Stomach (tissue), 9 donors: ENCODE measurements around the gene PNMA8B. TPM values are rescaled to one million over a fixed set of nuclear protein-coding genes. Genes with fewer than 3 reads are reported as not detected.
A peak's percentile ranks its signal among the peaks of the same experiment; 100 is the strongest.

Experiments used
- DNase-seq, 2 donors: peaks; one replicate each; pipeline versions ENCODE4 v3.0.0 to v3.0.0-alpha.2; 2013 to 2019
- H3K27ac ChIP-seq, 5 donors: fragments of 200-600 bp in 4 of 5; sonication (generic) in 4 of 5; one replicate each; pipeline ENCODE4 v1.5.1; 2013 to 2019; ENCODE audit warnings: mild to moderate bottlenecking in 1 of 5, moderate library complexity in 1 of 5
- H3K27me3 ChIP-seq, 3 donors: fragments of 200-600 bp; sonication (generic); one replicate each; pipeline ENCODE4 v1.5.1; 2017 to 2019; ENCODE audit warnings: mixed run types in 1 of 3
- H3K36me3 ChIP-seq, 4 donors: fragments of 200-600 bp; sonication (generic); 1 replicate in 3 of 4; 2 replicates in 1 of 4; pipeline ENCODE4 v1.5.1; 2016 to 2019
- H3K4me1 ChIP-seq, 4 donors: fragments of 200-600 bp; sonication (generic); one replicate each; pipeline ENCODE4 v1.5.1; 2016 to 2019
- H3K4me3 ChIP-seq, 4 donors: fragments of 200-600 bp; sonication (generic) in 3 of 4; one replicate each; pipeline ENCODE4 v1.5.1; 2016 to 2019; ENCODE audit warnings: mild to moderate bottlenecking in 1 of 4
- H3K9me3 ChIP-seq, 4 donors: fragments of 200-600 bp; sonication (generic); one replicate each; pipeline ENCODE4 v1.5.1; 2016 to 2019
- EP300 ChIP-seq: sonication (generic); formaldehyde crosslinking; IDR thresholded peaks from one replicate; pipeline ENCODE4 v1.6.1; 2017; ENCODE audit warnings: antibody characterized with exemption
- POLR2A ChIP-seq, 4 donors: fragments of 450-650 bp; IDR thresholded peaks; one replicate each; pipeline ENCODE4 v1.6.1; 2016; ENCODE audit warnings: antibody characterized with exemption in 4 of 4, control low read depth in 2 of 4, mild to moderate bottlenecking in 1 of 4, moderate library complexity in 1 of 4
- POLR2AphosphoS5 ChIP-seq, 3 donors: sonication (generic); formaldehyde crosslinking; IDR thresholded peaks; one replicate each; pipeline ENCODE4 v1.6.1; 2016; ENCODE audit warnings: antibody characterized with exemption in 3 of 3
- WGBS, 5 donors: extraction: QIAGEN DNeasy Blood & Tissue Kit in 3 of 5; methylation state at CpG; one replicate each; pipeline versions ENCODE4 v1.1.5 to v1.1.7; 2013 to 2018; 5-methylcytosine and 5-hydroxymethylcytosine counted together
- intact Hi-C: fragments of 100-400 bp; cut with DNase I; formaldehyde crosslinking; loops from one replicate; pipeline ENCODE4 v1.15.1; 2023; ENCODE audit warnings: low total_unique reads
- polyA plus RNA-seq, 3 donors: library from polyadenylated mRNA; stranded (reverse); fragments of 200-250 nt; gene quantifications; one replicate each; pipeline ENCODE4 v1.2.3, GENCODE V29; 2013
- total RNA-seq, 5 donors: library from RNA; depleted of rRNA; stranded (reverse); fragments of >200 nt; gene quantifications; one replicate each; pipeline versions ENCODE4 v1.1.0 to v1.2.3, GENCODE V29; 2014 to 2016
- TF ChIP-seq, protein P1 (sequence below), 7 experiments: fragments of 450-650 bp in 4 of 7; fragments of 200-600 bp in 3 of 7; sonication (generic) in 3 of 7; IDR thresholded peaks; one replicate each; pipeline ENCODE4 v1.5.1; 2016 to 2019; ENCODE audit warnings: antibody characterized with exemption in 7 of 7, control low read depth in 2 of 7, mild to moderate bottlenecking in 1 of 7
- donor health status: healthy with polysubstance abuse.
- donor health status: Bipolar disorder and iron deficiency.
- donor health status: healthy.

The PNMA8B gene
- total and polyA plus RNA-seq, 8 donors, result under 0.01 to 4.1 (median 0.76) TPM; not detected in 1

DNA sequence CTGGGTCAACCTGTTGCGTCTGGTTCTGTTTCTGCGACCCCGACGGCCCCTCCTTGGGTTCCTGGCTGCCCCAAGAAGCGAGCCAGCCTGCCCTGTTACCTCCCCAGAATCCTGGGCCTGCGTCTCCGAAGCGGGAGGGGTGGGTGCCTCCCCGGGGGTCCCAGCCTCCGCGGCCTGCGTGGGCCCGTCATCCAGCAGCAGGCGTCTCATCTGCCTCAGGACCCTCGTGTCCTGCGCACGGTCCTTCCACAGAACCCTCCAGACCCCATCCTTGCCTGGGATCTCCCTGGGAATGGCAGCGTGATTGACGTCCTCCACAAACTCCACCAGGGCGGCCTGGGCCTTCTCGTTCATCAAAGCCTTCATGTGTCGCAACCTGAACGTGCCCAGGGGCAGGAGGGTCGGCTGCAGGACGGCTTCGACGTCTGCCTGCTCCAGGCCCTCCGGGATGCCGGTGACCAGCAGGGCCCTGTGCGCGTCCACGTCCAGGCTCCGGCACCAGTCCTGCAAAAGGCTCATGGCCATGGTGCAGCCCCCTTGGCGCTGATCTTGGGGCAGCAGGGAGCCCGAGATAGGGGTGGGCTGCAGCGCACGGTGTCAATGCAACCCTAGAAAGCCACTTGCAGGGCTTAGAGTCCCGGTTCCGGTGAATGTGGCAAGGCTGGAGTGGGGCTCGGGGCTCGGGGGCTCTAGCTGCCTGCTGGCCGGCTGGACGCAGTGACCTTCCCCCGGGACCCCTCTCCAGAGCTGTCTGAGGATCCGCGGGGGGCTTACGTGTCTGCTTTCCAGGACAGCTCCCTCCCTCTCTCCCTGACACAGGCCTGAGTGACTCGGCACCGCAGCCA is 504 bp downstream of the PNMA8B start:
- no peak for DNase-seq
- WGBS, 5 donors, result 36 to 72% (median 54%) methylated on average over 24 to 49 of the region's 49 CpGs
- Histone ChIP-seq H3K4me3 (peak overlapping the region; percentile 29 to 42 (median 38)), H3K36me3 (no peaks in the 10 kb centered on the region), H3K9me3 (no peaks in the 10 kb centered on the region), H3K4me1 (peaks cover 18 to 40% (median 36%) of the 10 kb centered on the region in 4 donors), H3K27me3 (peaks cover 3 to 57% (median 42%) of the 10 kb centered on the region in 3 donors), H3K27ac (peak overlapping the region in 1 of 5 donors; percentile 19)
- intact Hi-C loops, result loop anchor here (5.0 kb wide), 1 partner anchor 218 kb away; no protein-coding TSS in a partner anchor
- TF ChIP-seq, protein P1, sequence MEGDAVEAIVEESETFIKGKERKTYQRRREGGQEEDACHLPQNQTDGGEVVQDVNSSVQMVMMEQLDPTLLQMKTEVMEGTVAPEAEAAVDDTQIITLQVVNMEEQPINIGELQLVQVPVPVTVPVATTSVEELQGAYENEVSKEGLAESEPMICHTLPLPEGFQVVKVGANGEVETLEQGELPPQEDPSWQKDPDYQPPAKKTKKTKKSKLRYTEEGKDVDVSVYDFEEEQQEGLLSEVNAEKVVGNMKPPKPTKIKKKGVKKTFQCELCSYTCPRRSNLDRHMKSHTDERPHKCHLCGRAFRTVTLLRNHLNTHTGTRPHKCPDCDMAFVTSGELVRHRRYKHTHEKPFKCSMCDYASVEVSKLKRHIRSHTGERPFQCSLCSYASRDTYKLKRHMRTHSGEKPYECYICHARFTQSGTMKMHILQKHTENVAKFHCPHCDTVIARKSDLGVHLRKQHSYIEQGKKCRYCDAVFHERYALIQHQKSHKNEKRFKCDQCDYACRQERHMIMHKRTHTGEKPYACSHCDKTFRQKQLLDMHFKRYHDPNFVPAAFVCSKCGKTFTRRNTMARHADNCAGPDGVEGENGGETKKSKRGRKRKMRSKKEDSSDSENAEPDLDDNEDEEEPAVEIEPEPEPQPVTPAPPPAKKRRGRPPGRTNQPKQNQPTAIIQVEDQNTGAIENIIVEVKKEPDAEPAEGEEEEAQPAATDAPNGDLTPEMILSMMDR (IDR thresholded peaks at IDR 0.05), result no peak
- no peak for TF ChIP-seq POLR2A (IDR thresholded peaks at IDR 0.05)
- TF ChIP-seq POLR2AphosphoS5 (IDR thresholded peaks at IDR 0.05), result no peak
- no peak for TF ChIP-seq EP300

DNA sequence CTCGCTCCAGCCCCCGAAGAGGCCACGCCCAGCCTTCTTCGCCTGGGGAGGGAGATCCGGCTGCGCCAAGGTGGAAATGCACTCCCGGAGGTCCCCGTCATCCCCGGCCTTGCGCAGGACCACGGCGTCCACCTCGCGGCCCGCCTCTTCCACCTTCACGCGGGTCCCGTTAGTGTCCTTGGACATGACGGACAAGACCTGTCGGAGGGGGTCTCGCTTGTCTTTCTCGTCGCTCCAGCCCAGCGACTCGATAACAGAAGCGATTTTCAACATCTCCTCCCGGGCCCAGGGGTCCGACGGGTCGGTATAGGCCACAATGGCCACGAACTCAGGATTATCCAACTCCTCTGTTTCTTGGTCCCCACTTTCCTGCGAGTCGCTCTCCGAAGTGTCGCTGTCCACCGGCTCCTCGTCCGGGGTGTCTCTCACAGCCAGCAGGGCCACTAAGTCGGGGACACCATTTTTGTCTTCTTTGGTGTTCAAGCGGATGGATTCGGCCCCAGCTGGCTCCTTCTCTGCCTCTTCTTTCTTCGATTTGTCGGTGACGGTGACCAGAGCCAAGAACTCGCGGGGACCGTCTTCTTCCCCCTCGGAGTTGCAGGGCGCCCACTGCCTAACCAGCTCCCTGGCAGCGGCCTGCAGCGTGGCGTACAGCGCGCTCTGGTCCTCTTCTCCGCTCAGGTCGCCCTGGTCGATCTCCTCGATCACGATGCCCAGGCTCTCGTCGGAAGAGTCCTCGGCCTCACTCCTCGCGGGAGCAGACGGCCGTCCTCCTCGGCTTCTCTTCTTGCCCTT is 1.3 kb downstream of the PNMA8B start:
- Histone ChIP-seq H3K27ac (no peak overlapping the region), H3K9me3 (no peaks in the 10 kb centered on the region), H3K4me3 (peak overlapping the region; percentile 40 to 48 (median 42)), H3K4me1 (peaks cover 27 to 49% (median 44%) of the 10 kb centered on the region in 4 donors), H3K27me3 (peaks cover 3 to 65% (median 49%) of the 10 kb centered on the region in 3 donors), H3K36me3 (no peaks in the 10 kb centered on the region)
- intact Hi-C loops, result loop anchor here (5.0 kb wide), 1 partner anchor 217 kb away; no protein-coding TSS in a partner anchor
- 54 to 86% (median 78%) methylated on average over 65 to 67 of the region's 67 CpGs for WGBS, 5 donors
- TF ChIP-seq EP300 (no peak), POLR2A (IDR thresholded peaks at IDR 0.05) (no peak), POLR2AphosphoS5 (IDR thresholded peaks at IDR 0.05) (no peak)
- TF ChIP-seq, protein P1 (IDR thresholded peaks at IDR 0.05), result no peak
- DNase-seq, result peak in 1 of 2 donors; percentile 27

DNA sequence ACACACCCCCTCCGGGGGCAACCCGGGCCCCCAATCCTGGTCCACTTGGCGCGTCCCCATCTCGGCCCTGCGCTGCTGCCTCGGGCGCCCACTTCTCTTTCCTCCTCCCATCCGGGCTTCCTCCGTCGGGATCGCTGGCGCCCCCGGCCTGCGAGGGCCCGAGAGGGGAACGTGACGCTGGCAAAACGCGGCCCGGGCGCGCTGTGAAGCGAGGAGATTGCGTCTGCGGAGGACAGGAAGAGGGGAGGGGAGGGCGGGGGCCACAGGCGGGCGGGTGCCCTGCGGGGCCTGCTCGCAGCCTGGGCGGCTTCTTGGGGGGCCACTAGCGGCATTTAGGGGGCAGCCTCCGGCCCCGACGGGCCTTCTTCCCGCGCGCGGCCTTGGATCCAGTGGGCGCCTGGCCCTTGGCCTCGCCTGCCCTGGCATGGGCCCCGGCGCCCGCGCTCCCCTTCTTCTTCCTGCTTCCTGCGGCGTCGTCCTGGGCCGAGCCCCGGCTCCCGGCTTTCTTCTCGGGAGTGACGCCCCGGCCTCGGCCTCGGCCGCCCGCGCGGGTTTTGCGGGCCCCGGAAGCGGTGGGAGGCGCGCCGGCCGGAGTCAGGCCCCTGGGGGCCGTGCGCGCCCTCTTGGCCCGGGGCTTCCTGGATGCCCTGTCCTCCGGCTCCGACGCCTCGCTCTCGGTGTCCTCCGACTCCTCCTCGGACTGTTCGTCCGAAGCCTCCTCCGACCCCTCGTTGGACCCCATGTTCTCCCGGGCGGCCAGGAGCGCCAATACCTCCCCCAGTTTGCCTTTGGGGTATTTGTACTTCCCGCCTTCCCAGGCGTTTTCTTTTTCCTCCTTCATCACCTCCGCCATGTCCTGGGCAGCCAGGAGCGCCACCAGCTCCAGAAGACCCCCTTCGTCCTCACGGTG is 2.2 kb downstream of the PNMA8B start:
- no peak for TF ChIP-seq POLR2A (IDR thresholded peaks at IDR 0.05)
- TF ChIP-seq, protein P1 (IDR thresholded peaks at IDR 0.05), result no peak
- no peak for TF ChIP-seq EP300
- no peak for TF ChIP-seq POLR2AphosphoS5 (IDR thresholded peaks at IDR 0.05)
- peak overlapping the region in 4 of 5 donors; percentile 40 to 73 (median 48) for H3K27ac ChIP-seq
- peak overlapping the region; percentile 40 to 48 (median 42) for H3K4me3 ChIP-seq

More for the DNA sequence above, 2.2 kb downstream of the PNMA8B start:
- intact Hi-C loops, result loop anchor here (5.0 kb wide), 1 partner anchor 216 kb away; no protein-coding TSS in a partner anchor
- peaks cover 30 to 53% (median 47%) of the 10 kb centered on the region in 4 donors for H3K4me1 ChIP-seq
- peak in 1 of 2 donors; percentile 78 for DNase-seq
- peaks cover 3 to 74% (median 58%) of the 10 kb centered on the region in 3 donors for H3K27me3 ChIP-seq
- no peaks in the 10 kb centered on the region for H3K9me3 ChIP-seq
- WGBS, 5 donors, result 9 to 34% (median 14%) methylated on average over 38 to 87 of the region's 92 CpGs
- H3K36me3 ChIP-seq, result no peaks in the 10 kb centered on the region
